Urothelium cell line (cell line): ENCODE results near the gene GTF2B.
"Not testable (repeated sequence)": the region's sequence is repeated elsewhere in the genome, so short reads cannot be mapped to it uniquely, and the experiment has no call there.

Source experiments
- DNase-seq: peaks from one replicate; pipeline ENCODE4 v3.0.0; 2011; ENCODE audit warnings: low spot score, mixed read lengths
- FAIRE-seq: peaks from 2 replicates; lab custom pipeline; 2011; peaks lifted over from hg19 to GRCh38; lab: Jason Lieb, UNC

Gene GTF2B

GRCh38 chr1:88888750-88889149 lies 2.6 kb downstream of the GTF2B start:
- no peak for DNase-seq
- FAIRE-seq, result no peak

GRCh38 chr1:88885933-88886332 lies 5.4 kb downstream of the GTF2B start:
- FAIRE-seq (no peak), DNase-seq (no peak)

DNA sequence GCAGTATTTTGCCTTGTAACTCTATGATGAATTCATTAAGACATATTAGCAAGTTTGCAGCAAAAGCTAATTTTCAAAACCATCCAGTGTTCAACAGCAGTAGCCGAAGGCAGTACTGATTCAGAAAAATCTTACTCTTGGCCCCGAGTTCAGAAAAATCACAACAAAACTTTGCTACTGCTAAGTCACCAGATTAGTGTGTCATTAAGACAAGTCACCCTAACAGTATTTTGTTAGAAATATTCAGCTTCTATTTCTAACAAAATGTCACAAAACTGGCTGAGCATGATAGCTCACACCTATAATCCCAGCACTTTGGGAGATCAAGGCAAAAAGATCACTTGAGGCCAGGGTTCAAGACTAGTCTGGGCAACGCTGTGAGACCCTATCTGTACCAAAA lies 8.2 kb downstream of the GTF2B start:
- no peak for FAIRE-seq
- no peak for DNase-seq

DNA sequence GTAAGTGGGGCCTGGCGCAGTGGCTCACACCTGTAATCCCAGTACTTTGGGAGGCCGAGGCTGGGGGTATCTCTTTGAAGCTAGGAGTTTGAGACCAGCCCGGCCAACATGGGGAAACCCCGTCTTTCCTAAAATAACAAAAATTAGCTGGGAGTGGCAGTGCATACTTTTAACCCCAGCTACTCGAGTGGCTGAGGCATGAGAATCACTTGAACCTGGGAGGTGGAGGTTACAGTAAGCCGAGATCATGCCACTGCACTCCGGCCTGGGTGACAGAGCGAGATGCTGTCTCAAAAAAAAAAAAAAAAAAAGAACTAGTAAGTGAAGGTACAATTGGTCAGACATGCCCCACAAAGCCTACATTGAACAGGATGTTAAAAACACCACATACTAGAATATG lies 10.7 kb downstream of the GTF2B start:
- not testable (repeated sequence) for FAIRE-seq, DNase-seq

- no peak for DNase-seq
- no peak for FAIRE-seq
These were observed 12.6 kb downstream of the GTF2B start for GRCh38 chr1:88878731-88879130.

DNA sequence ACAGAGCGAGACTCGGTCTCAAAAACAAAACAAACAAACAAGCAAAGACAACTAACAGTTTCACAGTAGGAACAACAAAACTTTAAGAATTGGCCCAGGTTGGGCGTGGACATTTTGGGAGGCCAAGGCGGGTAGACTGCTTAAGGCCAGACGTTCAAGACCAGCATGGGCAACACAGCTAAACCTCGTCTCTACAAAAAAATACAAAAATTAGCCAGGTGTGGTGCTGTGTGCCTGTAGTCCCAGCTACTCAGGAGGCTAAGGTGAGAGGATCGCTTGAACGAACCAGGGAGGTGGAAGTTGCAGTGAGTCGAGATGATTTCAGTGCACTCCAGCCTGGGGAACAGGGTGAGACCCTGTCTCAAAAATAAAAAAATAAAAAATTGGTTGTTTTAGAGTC lies 13.5 kb downstream of the GTF2B start:
- DNase-seq (no peak), FAIRE-seq (no peak)

DNA sequence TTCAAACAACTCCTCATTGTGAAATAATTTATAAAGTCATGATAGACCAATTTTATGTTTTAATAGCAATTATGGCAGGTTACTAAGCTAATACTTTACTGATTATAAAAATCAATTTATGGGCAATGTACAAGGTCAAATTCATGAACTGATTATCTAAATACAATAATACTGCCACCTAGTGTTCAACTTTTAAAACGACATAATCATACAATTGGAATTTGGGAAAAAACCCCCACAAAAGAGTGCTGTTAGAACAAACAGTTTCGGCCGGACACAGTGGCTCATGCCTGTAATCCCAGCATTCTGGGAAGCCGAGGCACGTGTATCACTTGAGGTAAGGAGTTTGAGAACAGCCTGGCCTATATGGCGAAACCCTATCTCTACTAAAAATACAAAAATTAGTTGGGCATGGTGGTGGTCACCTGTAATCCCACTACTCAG lies 14.0 kb downstream of the GTF2B start:
- no peak for FAIRE-seq
- DNase-seq, result peak; percentile 13

- no peak for DNase-seq
- FAIRE-seq, result no peak
These were observed 14.6 kb downstream of the GTF2B start for GRCh38 chr1:88876573-88877365.

- FAIRE-seq (no peak), DNase-seq (no peak)
These were observed 15.8 kb downstream of the GTF2B start for GRCh38 chr1:88875595-88875994.

DNA sequence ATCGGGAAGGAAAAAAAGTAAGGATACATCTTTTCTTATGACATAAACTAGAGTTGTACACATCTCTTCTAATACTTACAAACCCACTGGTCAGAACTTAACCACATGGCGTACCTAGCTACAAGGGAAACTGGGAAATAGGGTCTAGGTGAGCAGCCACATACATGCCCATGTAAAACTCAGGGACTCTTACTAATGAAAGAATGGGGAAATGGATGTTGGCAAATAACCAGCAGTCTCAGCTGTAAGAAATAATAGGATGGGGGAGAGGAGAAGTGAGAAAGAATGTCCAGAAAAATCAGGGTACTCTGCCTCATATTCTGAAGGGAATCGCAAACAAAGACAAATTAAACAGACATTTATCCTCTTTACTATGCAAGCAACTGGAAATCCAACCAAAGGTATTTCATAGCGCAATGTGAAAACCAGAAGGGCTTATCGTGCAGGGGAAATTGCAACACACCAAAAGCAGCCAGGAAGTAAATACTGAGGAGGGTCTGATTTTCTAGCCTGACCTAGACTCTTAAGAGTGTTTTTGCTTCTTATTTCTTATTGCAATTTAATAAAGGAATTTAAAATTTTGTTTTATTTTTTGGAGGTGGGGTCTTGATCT lies 17.5 kb downstream of the GTF2B start:
- DNase-seq (no peak), FAIRE-seq (no peak)

- not testable (repeated sequence) for FAIRE-seq, DNase-seq
These were observed 21.7 kb downstream of the GTF2B start for GRCh38 chr1:88869644-88870043.

DNA sequence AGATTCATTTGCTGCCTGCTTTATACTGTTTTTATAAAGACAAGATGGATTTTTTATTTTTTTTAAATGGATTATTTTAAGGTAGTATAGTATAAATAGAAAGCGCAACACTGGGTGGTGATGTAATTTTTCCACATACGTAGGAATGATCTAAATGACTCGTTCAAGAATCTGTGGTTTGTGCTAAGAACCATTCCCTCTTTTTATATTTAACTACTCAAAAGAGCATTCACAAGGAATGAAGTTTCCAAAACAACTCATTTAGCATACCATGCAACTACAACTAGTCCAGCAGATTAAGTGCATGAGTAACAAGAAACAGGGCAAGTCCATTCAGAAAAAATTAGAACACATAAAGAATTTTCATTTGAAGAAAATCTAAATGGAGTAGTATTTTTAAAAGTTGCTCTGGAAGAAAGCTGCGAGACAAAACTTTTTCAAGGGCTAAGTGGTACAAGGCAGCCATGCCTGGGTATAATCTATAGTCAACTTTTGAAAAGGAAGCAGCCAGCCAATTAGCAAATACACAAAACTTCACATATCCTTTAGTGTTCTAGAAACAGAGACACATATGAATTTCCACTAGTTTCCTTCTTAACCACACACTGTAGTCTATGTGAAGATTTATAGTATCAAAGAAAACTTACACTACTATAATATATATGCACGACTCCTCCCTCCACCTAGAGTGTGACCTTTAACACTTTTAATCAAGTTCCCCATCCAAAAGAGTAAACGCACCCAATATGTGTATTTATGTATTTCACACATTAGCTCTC lies 23.4 kb downstream of the GTF2B start:
- no peak for FAIRE-seq

DNA sequence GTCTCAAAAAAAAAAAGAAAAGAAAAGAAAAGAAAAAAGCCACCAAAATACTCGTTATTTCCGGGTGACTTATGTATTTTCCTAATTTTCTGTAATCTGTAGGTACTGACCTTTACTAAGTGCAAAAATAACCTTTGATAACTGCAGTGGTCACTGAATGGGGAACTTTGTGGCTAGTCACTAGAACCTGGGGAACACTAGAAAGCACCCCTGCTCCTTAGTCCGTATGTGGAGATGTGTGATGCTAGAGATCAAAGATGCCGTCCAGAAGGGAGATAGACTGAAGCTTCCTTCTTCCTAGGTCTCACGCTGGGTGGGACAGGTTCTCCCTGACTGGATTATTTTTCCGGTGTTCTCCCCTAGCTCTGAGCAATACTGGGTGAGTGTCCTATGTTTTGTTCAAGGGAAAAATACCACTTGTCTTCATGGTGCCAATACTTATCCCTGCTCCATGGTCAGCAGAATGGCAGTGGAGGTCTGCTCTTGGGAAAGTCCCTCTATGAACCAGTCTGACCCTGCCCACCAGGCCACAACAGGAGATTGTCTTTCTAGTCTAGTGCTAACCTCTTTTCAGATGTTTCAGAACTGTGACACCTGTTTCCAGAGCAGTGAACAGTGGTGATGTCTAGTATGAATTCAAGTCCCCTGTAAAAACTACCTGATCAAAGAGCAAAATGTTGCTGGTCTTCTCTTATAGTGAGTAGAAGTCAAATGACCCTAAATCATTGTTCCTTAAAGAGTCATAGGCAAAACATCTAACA lies 39.9 kb downstream of the GTF2B start:
- DNase-seq (no peak), FAIRE-seq (no peak)

More for the DNA sequence above, 23.4 kb downstream of the GTF2B start:
- DNase-seq, result no peak

GRCh38 chr1:88847643-88848042 lies 43.7 kb downstream of the GTF2B start:
- DNase-seq, result no peak
- FAIRE-seq, result no peak

GRCh38 chr1:88825721-88826120 lies 65.6 kb downstream of the GTF2B start:
- no peak for FAIRE-seq
- no peak for DNase-seq

DNA sequence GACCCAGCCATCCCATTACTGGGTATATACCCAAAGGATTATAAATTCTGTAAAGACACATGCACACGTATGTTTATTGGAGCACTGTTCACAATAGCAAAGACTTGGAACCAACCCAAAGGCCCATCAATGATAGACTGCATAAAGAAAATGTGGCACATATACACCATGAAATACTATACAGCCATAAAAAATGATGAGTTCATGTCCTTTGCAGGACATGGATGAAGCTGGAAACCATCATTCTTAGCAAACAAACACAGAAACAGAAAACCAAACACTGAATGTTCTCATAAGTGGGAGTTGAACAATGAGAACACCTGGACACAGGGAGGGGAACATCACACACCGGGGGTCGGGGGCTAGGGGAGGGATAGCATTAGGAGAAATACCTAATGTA lies 71.7 kb downstream of the GTF2B start:
- DNase-seq, FAIRE-seq: not testable (repeated sequence)

- FAIRE-seq (no peak), DNase-seq (no peak)
These were observed 77.9 kb downstream of the GTF2B start for GRCh38 chr1:88813471-88813870.

DNA sequence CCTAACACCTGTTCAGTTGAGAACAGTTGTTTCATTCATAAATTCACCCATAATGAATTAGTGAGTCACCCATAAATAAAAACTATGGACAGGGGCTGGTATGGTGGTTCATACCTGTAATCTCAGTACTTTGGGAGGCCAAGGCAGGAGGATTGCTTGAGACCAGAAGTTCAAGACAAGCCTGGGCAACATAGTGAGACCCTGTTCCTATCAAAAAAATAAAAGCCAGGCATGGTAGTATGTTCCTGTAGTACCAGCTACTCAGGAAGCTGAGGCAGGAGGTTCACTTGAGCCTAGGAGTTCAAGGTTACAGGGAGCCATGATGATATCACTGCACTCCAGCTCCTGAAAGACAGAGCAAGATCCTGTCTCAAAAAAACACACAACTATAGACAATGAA lies 79.0 kb downstream of the GTF2B start:
- FAIRE-seq (no peak), DNase-seq (no peak)

DNA sequence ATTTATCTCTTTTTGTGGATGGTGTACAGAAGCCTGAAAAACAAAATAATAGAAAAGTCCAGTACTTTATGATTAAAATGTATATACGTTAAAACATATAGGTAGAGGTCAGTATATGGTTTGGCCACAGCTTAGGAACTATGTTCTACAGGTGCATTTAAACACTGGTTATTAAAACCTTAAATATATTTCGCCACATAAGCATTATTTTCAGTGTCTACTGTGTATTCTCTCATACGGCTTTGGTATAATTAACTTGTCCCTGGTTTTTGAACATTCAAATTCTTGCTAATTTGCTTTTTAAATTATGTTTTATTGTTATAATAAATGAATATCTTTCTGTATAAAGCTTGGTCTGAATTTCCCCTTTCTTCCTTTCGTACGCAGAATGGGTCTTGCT lies 87.9 kb downstream of the GTF2B start:
- FAIRE-seq (no peak), DNase-seq (no peak)

- FAIRE-seq, result no peak
- DNase-seq, result no peak
These were observed 88.4 kb downstream of the GTF2B start for GRCh38 chr1:88802950-88803349.
